IgD-negative memory B cell (primary cell): ENCODE results near the gene GMFB. TPM values are rescaled to one million over a fixed set of nuclear protein-coding genes. Genes with fewer than 3 reads are reported as not detected.
A peak's percentile ranks its signal among the peaks of the same experiment; 100 is the strongest.

Experiments used
- H3K27ac Mint-ChIP-seq, 3 donors: one replicate each; pipeline ENCODE4 v1.8.0; 2020 to 2022; ENCODE audit warnings: mild to moderate bottlenecking in 3 of 3, mixed read lengths in 3 of 3, moderate library complexity in 1 of 3
- H3K27me3 Mint-ChIP-seq: one replicate; pipeline ENCODE4 v1.8.0; 2021; ENCODE audit warnings: mixed read lengths
- H3K36me3 Mint-ChIP-seq: one replicate; pipeline ENCODE4 v1.8.0; 2020; ENCODE audit warnings: mild to moderate bottlenecking, mixed read lengths
- H3K4me1 Mint-ChIP-seq, 3 donors: one replicate each; pipeline ENCODE4 v1.8.0; 2020 to 2022; ENCODE audit warnings: mixed read lengths in 3 of 3, mild to moderate bottlenecking in 1 of 3
- H3K4me3 Mint-ChIP-seq, 4 donors: one replicate each; pipeline ENCODE4 v1.8.0; 2020 to 2022; ENCODE audit warnings: mild to moderate bottlenecking in 4 of 4, mixed read lengths in 4 of 4, moderate library complexity in 3 of 4
- H3K9me3 Mint-ChIP-seq, 3 donors: one replicate each; pipeline ENCODE4 v1.8.0; 2020 to 2021; ENCODE audit warnings: mixed read lengths in 3 of 3, mild to moderate bottlenecking in 1 of 3
- polyA plus RNA-seq: library from polyadenylated mRNA; unstranded; fragments of 300-500 nt; fragmentation: Illumina TruSeq; gene quantifications from one replicate; pipeline ENCODE4 v1.2.3, GENCODE V29; 2021

The GMFB gene
- 17.8 TPM for polyA plus RNA-seq

DNA sequence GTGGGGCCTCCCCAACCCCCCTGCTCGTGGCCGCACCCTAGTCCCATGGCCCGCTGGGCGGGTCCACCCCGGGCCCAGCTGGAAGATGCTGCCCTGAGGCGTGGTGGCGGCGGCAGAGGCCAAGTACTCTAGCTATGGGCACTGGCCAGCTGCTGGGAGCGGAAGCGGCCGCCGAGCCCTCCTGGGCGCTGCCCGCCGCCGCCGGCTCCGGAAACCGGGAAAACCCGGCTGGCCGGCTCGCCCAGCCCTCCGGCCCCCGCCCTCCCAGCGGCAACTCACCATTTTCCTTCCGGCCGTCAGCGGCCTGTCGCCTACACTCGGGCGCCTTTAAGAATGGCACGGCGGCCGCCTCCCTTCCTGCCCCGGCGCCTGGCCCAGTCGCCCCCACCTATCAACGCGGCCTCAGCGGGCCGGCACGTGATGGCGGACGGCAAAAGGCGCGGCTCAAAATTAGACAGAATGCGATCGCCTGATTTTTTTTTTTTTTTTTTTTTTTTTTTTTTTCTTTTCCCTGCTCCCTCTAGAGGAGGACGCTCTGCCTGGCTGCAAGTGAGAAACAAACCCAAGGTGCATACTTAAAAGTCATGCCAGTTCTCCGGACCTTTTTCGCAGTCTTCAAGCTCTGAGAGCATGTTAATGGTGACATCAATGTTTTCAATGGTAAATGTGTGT is at the start of gene GMFB:
Gene GMFB, minus strand, starts transcription at position 335 of the 672 bp plus-strand sequence. Its CDS starts 53 bp downstream, at position 282.
- H3K9me3 Mint-ChIP-seq = no peaks in the 10 kb centered on the region
- peak within 1 kb of the TSS; percentile 91 to 97 (median 96) for H3K4me3 Mint-ChIP-seq
- H3K36me3 Mint-ChIP-seq = peaks cover 2% of the 10 kb centered on the region
- peak within 1 kb of the TSS; percentile 92 to 98 (median 97) for H3K27ac Mint-ChIP-seq
- peaks cover 37 to 48% (median 44%) of the 10 kb centered on the region in 3 donors for H3K4me1 Mint-ChIP-seq
- peaks cover 3% of the 10 kb centered on the region for H3K27me3 Mint-ChIP-seq

DNA sequence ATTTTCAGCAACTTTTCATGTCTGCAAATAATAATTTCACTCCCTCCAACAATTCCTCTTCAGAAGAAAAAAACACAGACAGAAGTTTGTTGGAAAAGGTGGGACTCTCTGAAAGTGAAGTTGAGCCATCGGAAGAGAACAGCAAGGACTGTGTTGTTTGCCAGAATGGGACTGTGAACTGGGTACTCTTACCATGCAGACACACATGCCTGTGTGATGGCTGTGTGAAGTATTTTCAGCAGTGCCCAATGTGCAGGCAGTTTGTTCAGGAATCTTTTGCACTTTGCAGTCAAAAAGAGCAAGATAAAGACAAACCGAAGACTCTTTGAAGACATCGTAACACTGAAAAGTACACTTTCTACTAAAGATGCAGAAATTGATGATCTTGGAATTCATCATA is 49.3 kb upstream of the GMFB start:
- Mint-ChIP-seq H3K9me3 (no peaks in the 10 kb centered on the region), H3K36me3 (peaks cover 4% of the 10 kb centered on the region), H3K4me1 (peaks cover 0 to 6% (median 0%) of the 10 kb centered on the region in 3 donors), H3K27me3 (no peaks in the 10 kb centered on the region), H3K27ac (no peak overlapping the region), H3K4me3 (no peak overlapping the region)

DNA sequence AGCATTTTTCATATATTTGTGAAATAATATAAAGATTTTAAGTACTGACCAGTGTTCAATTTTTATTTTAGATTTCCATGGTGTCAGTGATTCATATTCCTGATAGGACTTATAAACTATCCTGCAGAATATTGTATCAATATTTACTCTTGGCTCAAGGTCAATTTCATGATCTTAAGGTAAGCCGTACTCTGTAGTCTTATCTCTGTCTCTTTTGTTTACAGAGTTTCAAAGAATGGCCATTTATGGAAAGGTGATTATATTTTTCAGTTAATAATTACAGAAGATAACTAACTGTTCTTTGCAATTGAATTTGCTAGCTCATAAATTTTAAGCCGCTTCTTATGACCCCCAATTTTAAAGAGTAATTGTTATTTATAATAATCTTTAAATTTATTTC is 48.9 kb upstream of the GMFB start:
- H3K27me3 Mint-ChIP-seq = no peaks in the 10 kb centered on the region
- H3K36me3 Mint-ChIP-seq = peaks cover 4% of the 10 kb centered on the region
- H3K4me3 Mint-ChIP-seq = no peak overlapping the region
- H3K27ac Mint-ChIP-seq = no peak overlapping the region
- H3K9me3 Mint-ChIP-seq = no peaks in the 10 kb centered on the region
- peaks cover 2 to 9% (median 3%) of the 10 kb centered on the region in 3 donors for H3K4me1 Mint-ChIP-seq

DNA sequence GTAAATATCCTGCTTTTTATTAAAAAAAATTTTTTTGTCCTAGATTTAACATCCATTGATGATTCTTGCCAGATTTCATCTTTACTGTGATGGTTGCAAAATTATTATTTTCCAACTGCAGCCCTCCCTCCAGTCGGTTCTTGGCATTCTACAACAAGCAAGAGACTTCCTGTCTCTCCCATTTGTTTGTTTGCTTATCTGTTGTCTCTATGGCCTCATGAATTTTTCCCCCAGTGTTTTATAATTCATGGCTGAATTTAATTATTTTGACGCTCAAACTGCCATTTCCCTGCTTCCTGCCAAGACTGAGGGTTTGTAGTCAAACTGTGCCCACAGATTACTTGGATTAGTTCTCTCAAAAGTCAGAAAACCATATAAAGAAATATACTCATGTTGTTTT is 46.9 kb upstream of the GMFB start:
- H3K36me3 Mint-ChIP-seq = peaks cover 4% of the 10 kb centered on the region
- peaks cover 8 to 10% (median 8%) of the 10 kb centered on the region in 3 donors for H3K4me1 Mint-ChIP-seq
- H3K9me3 Mint-ChIP-seq = no peaks in the 10 kb centered on the region
- H3K27me3 Mint-ChIP-seq = no peaks in the 10 kb centered on the region
- H3K4me3 Mint-ChIP-seq = no peak overlapping the region
- H3K27ac Mint-ChIP-seq = no peak overlapping the region

DNA sequence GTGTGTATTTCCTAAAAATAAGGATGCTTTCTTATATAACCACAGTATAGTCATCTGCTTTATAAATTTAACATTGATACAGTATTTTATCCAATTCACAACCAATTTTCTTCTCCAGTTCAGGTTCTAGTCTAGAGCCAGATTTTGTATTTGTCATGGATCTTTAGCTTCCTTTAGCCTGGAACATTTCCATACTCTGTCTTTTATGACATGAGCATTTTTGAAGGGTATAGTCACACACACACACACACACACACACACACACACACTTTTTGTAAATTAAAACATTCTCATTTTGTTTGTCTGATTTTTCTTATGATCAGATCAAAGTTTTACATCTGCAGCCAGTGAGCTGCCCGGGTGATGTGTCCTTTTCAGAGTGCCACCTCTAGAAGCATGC is 46.3 kb upstream of the GMFB start:
- Mint-ChIP-seq H3K27me3 (no peaks in the 10 kb centered on the region), H3K36me3 (peaks cover 4% of the 10 kb centered on the region), H3K4me1 (peaks cover 8 to 10% (median 8%) of the 10 kb centered on the region in 3 donors), H3K27ac (no peak overlapping the region), H3K9me3 (no peaks in the 10 kb centered on the region), H3K4me3 (no peak overlapping the region)

GRCh38 chr14:54533100-54533499 is 44.3 kb upstream of the GMFB start:
- no peak overlapping the region for H3K27ac Mint-ChIP-seq
- no peaks in the 10 kb centered on the region for H3K9me3 Mint-ChIP-seq
- no peaks in the 10 kb centered on the region for H3K27me3 Mint-ChIP-seq
- peaks cover 8 to 10% (median 8%) of the 10 kb centered on the region in 3 donors for H3K4me1 Mint-ChIP-seq
- no peak overlapping the region for H3K4me3 Mint-ChIP-seq
- H3K36me3 Mint-ChIP-seq = peaks cover 4% of the 10 kb centered on the region

GRCh38 chr14:54532111-54533012 is 43.6 kb upstream of the GMFB start:
- H3K4me1 Mint-ChIP-seq = peaks cover 8 to 10% (median 8%) of the 10 kb centered on the region in 3 donors
- H3K9me3 Mint-ChIP-seq = no peaks in the 10 kb centered on the region
- H3K27me3 Mint-ChIP-seq = no peaks in the 10 kb centered on the region
- peaks cover 4% of the 10 kb centered on the region for H3K36me3 Mint-ChIP-seq
- peak overlapping the region in 1 of 4 donors; percentile 56 for H3K4me3 Mint-ChIP-seq
- peak overlapping the region in 2 of 3 donors; percentile 48 to 49 for H3K27ac Mint-ChIP-seq

DNA sequence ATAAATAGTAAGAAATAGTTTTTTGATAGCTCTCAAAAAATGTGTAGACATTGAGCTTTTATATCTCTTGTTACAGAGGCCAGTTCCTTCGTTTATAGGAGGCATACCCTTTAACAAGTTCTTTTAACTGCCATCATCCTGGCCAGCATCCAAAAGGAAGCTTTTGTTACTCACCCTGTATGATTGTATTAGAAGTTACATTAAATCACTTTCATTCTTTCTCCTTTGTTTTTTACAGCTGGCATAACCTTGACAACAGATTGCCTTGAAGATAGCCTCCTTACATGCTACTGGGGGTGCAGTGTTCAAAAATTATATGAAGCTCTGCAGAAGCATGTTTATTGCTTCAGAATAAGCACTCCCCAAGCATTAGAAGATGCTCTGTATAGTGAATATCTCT is 41.0 kb upstream of the GMFB start:
- no peaks in the 10 kb centered on the region for H3K9me3 Mint-ChIP-seq
- no peak overlapping the region for H3K27ac Mint-ChIP-seq
- H3K4me1 Mint-ChIP-seq = peaks cover 4 to 8% (median 8%) of the 10 kb centered on the region in 3 donors
- no peak overlapping the region for H3K4me3 Mint-ChIP-seq
- H3K27me3 Mint-ChIP-seq = no peaks in the 10 kb centered on the region
- no peaks in the 10 kb centered on the region for H3K36me3 Mint-ChIP-seq

DNA sequence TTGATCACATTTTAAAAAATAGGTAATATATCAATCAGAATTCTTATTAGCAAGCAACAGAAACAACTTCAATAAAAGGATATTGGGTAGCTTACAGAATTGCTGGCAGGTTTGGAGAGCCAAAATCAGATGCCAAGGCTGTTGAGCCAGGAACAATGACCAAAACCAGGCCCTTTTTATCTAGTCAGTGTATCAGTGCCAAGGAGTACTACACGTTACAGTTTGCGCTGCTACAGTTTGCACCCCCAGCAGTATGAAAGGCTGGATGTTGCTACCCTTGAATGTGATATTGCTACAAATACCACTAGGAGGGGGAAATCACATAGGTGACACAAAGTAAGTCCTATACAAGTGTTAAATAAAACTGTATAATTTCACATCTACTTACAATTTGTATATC is 40.2 kb upstream of the GMFB start:
- Mint-ChIP-seq H3K27ac (no peak overlapping the region), H3K4me3 (no peak overlapping the region), H3K27me3 (no peaks in the 10 kb centered on the region), H3K9me3 (no peaks in the 10 kb centered on the region), H3K36me3 (peaks cover 3% of the 10 kb centered on the region), H3K4me1 (peaks cover 4 to 8% (median 8%) of the 10 kb centered on the region in 3 donors)

- H3K27me3 Mint-ChIP-seq = no peaks in the 10 kb centered on the region
- H3K27ac Mint-ChIP-seq = no peak overlapping the region
- no peaks in the 10 kb centered on the region for H3K9me3 Mint-ChIP-seq
- peaks cover 11% of the 10 kb centered on the region for H3K36me3 Mint-ChIP-seq
- H3K4me1 Mint-ChIP-seq = peaks cover 0 to 1% (median 0%) of the 10 kb centered on the region in 3 donors
- no peak overlapping the region for H3K4me3 Mint-ChIP-seq
Measured at GRCh38 chr14:54524410-54524809, 35.6 kb upstream of the GMFB start.

DNA sequence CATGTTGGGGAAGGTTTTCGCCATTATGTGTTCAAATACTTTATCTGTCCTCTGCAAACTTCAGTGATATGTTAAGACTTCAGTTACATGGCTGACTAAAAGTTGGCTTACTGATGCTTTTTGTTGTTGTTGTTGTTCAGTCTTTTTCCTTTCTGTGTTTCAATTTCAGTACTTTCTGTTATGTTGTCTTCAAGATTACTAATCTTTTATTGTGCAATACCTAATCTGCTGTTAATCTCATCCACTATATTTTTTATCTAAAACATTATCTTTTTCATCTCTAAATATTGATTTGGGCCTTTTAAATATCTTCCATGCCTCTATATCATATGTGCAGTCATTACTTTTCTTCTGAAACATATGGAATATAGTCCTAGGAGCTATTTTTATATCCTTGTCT is 27.9 kb upstream of the GMFB start:
- Mint-ChIP-seq H3K9me3 (peaks cover 2 to 16% (median 8%) of the 10 kb centered on the region in 3 donors), H3K4me3 (peak overlapping the region in 2 of 4 donors; percentile 43 to 58), H3K36me3 (peaks cover 19% of the 10 kb centered on the region), H3K27ac (peak overlapping the region in 1 of 3 donors; percentile 23), H3K4me1 (peaks cover 17 to 30% (median 27%) of the 10 kb centered on the region in 3 donors), H3K27me3 (no peaks in the 10 kb centered on the region)

DNA sequence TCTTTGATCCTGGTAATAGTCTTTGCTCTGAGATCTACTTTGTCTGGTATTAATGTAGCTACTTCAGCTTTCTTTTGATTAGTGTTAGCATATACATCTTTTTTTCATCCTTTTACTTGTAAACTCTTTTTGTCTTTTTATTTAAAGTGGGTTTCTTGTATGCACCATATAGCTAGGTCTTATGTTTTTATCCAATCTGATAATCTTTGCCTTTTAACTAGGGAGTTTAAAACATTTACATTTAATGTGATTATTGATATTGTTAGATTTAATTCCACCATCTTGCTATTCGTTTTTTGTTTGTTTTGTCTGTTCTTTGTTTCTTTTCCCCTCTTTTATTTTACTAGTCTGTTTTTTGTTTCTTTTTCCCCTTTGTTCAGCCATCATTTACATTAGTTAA is 26.9 kb upstream of the GMFB start:
- no peak overlapping the region for H3K4me3 Mint-ChIP-seq
- H3K27me3 Mint-ChIP-seq = no peaks in the 10 kb centered on the region
- H3K27ac Mint-ChIP-seq = no peak overlapping the region
- peaks cover 19% of the 10 kb centered on the region for H3K36me3 Mint-ChIP-seq
- H3K4me1 Mint-ChIP-seq = peaks cover 25 to 38% (median 36%) of the 10 kb centered on the region in 3 donors
- peaks cover 2 to 16% (median 8%) of the 10 kb centered on the region in 3 donors for H3K9me3 Mint-ChIP-seq

DNA sequence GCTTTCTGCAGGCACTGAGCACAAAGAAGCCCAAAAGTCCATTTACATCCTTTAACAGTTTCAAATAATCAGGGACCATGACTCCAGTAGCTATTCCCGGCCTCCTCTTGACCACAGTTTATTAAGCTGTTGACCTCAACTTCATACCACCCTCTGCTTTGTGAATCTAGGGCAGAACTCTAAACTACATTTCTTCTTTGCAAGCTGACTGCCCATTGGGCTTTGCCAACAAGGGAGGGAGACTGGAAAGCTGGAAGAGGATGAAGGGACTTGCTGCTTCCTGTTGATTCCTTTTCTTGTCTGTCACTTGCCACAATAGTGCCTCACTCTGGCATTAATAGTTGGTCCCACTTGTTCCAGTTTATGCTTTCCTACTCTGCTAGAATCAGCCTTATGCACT is 23.6 kb upstream of the GMFB start:
- Mint-ChIP-seq H3K27ac (peak overlapping the region in 1 of 3 donors; percentile 60), H3K27me3 (no peaks in the 10 kb centered on the region), H3K36me3 (peaks cover 9% of the 10 kb centered on the region), H3K4me1 (peaks cover 32 to 52% (median 38%) of the 10 kb centered on the region in 3 donors), H3K4me3 (peak overlapping the region in 1 of 4 donors; percentile 98), H3K9me3 (peaks cover 2 to 16% (median 8%) of the 10 kb centered on the region in 3 donors)

- no peaks in the 10 kb centered on the region for H3K27me3 Mint-ChIP-seq
- no peaks in the 10 kb centered on the region for H3K36me3 Mint-ChIP-seq
- peaks cover 32 to 44% (median 38%) of the 10 kb centered on the region in 3 donors for H3K4me1 Mint-ChIP-seq
- H3K4me3 Mint-ChIP-seq = peak within 1 kb of the TSS; percentile 94 to 98 (median 96)
- peaks cover 0 to 2% (median 0%) of the 10 kb centered on the region in 3 donors for H3K9me3 Mint-ChIP-seq
- H3K27ac Mint-ChIP-seq = peak within 1 kb of the TSS; percentile 84 to 89 (median 85)
Measured at GRCh38 chr14:54509546-54510501, 21.0 kb upstream of the GMFB start, which contains the start of gene CGRRF1. CGRRF1 (plus strand) TSS chr14:54509906; CDS start chr14:54509960, 54 bp downstream.
